Parathyroid adenoma (tissue), 2 donors: ENCODE measurements around the gene PACRG.

Source experiments
- H2AFZ ChIP-seq: fragments of 300-600 bp; sonication (generic); one replicate; pipeline ENCODE4 v1.7.0; 2017; ENCODE audit warnings: antibody characterized with exemption, mild to moderate bottlenecking
- H3K27ac ChIP-seq: fragments of 300-600 bp; sonication (generic); one replicate; pipeline ENCODE4 v1.7.0; 2017
- H3K27me3 ChIP-seq: fragments of 300-600 bp; sonication (generic); one replicate; pipeline ENCODE4 v1.7.0; 2017; ENCODE audit warnings: low read length; ENCODE audit not compliant: control insufficient read depth, insufficient read depth
- H3K36me3 ChIP-seq: fragments of 300-600 bp; sonication (generic); one replicate; pipeline ENCODE4 v1.7.0; 2017; ENCODE audit warnings: low read length; ENCODE audit not compliant: control insufficient read depth, insufficient read depth
- H3K4me1 ChIP-seq: fragments of 300-600 bp; sonication (generic); one replicate; pipeline ENCODE4 v1.7.0; 2017; ENCODE audit warnings: control low read depth
- H3K4me2 ChIP-seq: fragments of 300-600 bp; sonication (generic); one replicate; pipeline ENCODE4 v1.7.0; 2017; ENCODE audit warnings: low read length
- H3K4me3 ChIP-seq: fragments of 300-600 bp; sonication (generic); one replicate; pipeline ENCODE4 v1.7.0; 2017; ENCODE audit warnings: low read depth, low read length
- H3K79me2 ChIP-seq: fragments of 300-600 bp; sonication (generic); one replicate; pipeline ENCODE4 v1.7.0; 2017; ENCODE audit warnings: control low read depth
- H3K9ac ChIP-seq: fragments of 300-600 bp; sonication (generic); one replicate; pipeline ENCODE4 v1.7.0; 2017; ENCODE audit warnings: mild to moderate bottlenecking
- H3K9me3 ChIP-seq: fragments of 300-600 bp; sonication (generic); one replicate; pipeline ENCODE4 v1.7.0; 2017; ENCODE audit warnings: low read length; ENCODE audit not compliant: control insufficient read depth
- CTCF ChIP-seq: fragments of 300-600 bp; sonication (generic); IDR thresholded peaks from one replicate; pipeline ENCODE4 v1.7.0; 2017; ENCODE audit warnings: antibody characterized with exemption, mild to moderate bottlenecking
- donor health status: primary hyperparathyroidism.

The PACRG gene

GRCh38 chr6:163014736-163015135 is 287.0 kb downstream of the PACRG start:
- no peak for TF ChIP-seq CTCF
- Histone ChIP-seq H3K36me3 (no peaks in the 10 kb centered on the region), H2AFZ (no peak overlapping the region), H3K79me2 (no peaks in the 10 kb centered on the region), H3K4me2 (no peak overlapping the region), H3K9ac (no peak overlapping the region), H3K4me3 (no peak overlapping the region), H3K4me1 (no peaks in the 10 kb centered on the region), H3K9me3 (no peaks in the 10 kb centered on the region), H3K27me3 (no peaks in the 10 kb centered on the region), H3K27ac (no peak overlapping the region)

- no peak for TF ChIP-seq CTCF
- no peak overlapping the region for H3K4me3 ChIP-seq
- H3K36me3 ChIP-seq = no peaks in the 10 kb centered on the region
Measured at GRCh38 chr6:163017801-163018200, 290.0 kb downstream of the PACRG start.

DNA sequence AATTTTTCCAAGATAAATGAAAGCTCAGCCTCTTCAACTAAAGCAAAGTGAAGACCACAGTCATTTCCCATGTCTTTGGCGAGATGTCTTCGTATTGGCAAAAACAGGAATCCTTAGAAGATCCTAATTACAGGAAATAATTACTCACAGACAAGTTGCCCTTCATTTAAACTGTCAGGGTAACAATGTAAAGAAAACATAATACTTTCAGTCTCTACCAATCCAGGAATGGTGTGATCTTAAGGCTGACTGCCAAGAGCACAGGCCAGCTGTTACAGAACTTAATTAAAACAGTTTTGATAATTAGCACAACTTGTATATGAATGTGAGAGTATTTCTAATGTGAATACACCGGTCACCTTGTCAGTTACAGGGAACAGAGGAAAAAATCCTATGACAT is 292.2 kb downstream of the PACRG start:
- Histone ChIP-seq H3K27ac (no peak overlapping the region), H2AFZ (no peak overlapping the region), H3K36me3 (no peaks in the 10 kb centered on the region), H3K4me1 (no peaks in the 10 kb centered on the region), H3K27me3 (no peaks in the 10 kb centered on the region), H3K79me2 (no peaks in the 10 kb centered on the region), H3K9me3 (peaks cover 4% of the 10 kb centered on the region), H3K4me3 (no peak overlapping the region), H3K9ac (no peak overlapping the region), H3K4me2 (no peak overlapping the region)
- TF ChIP-seq CTCF = no peak

More at GRCh38 chr6:163017801-163018200, 290.0 kb downstream of the PACRG start:
- Histone ChIP-seq H3K27me3 (no peaks in the 10 kb centered on the region), H3K9me3 (no peaks in the 10 kb centered on the region), H3K79me2 (no peaks in the 10 kb centered on the region), H3K27ac (no peak overlapping the region), H3K4me2 (no peak overlapping the region), H3K9ac (no peak overlapping the region), H3K4me1 (no peaks in the 10 kb centered on the region), H2AFZ (no peak overlapping the region)

- Histone ChIP-seq H3K27me3 (no peaks in the 10 kb centered on the region), H3K4me2 (no peak overlapping the region), H3K27ac (no peak overlapping the region), H3K4me3 (no peak overlapping the region), H3K9ac (no peak overlapping the region), H3K79me2 (no peaks in the 10 kb centered on the region), H3K4me1 (no peaks in the 10 kb centered on the region), H3K36me3 (no peaks in the 10 kb centered on the region), H3K9me3 (peaks cover 4% of the 10 kb centered on the region), H2AFZ (no peak overlapping the region)
- no peak for TF ChIP-seq CTCF
Measured at GRCh38 chr6:163021054-163021453, 293.3 kb downstream of the PACRG start.

DNA sequence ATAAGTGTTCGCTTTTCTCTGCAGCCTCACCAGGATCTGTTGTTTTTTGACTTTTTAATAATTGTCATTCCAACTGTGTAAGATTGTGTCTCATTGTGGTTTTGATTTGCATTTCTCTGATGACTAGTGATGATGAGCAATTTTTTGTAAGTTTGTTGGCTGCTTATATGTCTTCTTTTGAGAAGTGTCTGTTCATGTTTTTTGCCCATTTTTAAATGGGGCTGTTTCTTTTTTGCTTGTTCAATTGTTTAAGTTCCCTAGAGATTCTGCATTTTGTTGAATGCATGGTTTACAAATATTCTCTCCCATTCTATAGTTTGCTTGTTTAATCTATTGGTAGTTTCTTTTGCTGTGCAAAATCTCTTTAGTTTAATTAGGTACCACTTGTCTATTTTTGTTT is 295.9 kb downstream of the PACRG start:
- Histone ChIP-seq H3K27me3 (no peaks in the 10 kb centered on the region), H3K9me3 (peaks cover 4% of the 10 kb centered on the region), H3K27ac (no peak overlapping the region), H3K36me3 (no peaks in the 10 kb centered on the region), H3K4me3 (no peak overlapping the region), H3K4me1 (no peaks in the 10 kb centered on the region), H3K79me2 (no peaks in the 10 kb centered on the region), H3K4me2 (no peak overlapping the region), H2AFZ (no peak overlapping the region), H3K9ac (no peak overlapping the region)
- no peak for TF ChIP-seq CTCF
